ENCODE data around the gene AGER.

AGER gene

DNA sequence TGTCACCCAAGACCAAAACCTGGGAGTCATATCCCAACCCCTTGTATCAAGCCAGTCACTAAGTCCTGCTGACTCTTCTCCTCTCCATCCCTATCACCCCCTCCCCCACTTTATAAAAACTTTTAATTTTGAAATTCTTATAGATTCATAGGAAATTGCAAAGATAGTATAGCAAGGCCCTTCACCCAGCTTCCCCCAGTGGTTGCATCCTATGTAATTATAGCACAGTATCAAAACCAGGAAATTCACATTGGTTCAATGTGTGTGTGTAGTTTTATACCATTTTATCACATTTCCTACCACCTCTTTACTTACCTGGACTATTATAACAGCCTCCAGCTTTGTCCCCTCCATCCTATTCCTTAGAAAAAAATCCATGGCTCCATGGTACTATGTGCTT is 26.0 kb downstream of the AGER start:
- peaks cover 39% of the 10 kb centered on the region for H3K36me3 ChIP-seq (ENCODE audit: insufficient read depth, low read depth, low read length)
- H3K9me3 ChIP-seq (ENCODE audit: insufficient read depth, low read depth, low read length): no peaks in the 10 kb centered on the region
- H3K4me3 ChIP-seq (ENCODE audit: low read length): no peak overlapping the region
- peaks cover 2% of the 10 kb centered on the region; the same call in 1 of the 2 replicates for H3K27me3 ChIP-seq (ENCODE audit: insufficient read depth, low read length)
- H3K4me1 ChIP-seq (ENCODE audit: insufficient read depth, low read length): peaks cover 2% of the 10 kb centered on the region; the same call in 1 of the 2 replicates
- H3K9ac ChIP-seq (ENCODE audit: low read depth, low read length): no peak overlapping the region
- no peak overlapping the region for H3K27ac ChIP-seq (ENCODE audit: low read length)

DNA sequence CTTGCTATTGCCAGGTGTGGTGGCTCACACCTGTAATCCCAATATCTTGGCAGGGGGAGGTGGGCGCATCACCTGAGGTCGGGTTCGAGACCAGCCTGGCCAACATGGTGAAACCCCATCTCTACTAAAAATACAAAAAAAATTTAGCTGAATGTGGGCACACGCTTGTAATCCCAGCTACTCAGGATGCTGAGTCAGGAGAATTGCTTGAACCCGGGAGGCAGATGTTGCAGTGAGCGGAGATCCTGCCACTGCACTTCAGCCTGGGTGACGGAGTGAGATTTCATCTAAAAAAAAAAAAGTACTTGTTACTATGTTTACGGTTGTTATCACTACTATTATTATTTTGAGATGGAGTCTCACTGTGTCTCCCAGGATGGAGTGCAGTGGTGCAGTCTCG is 27.2 kb downstream of the AGER start:
- Histone ChIP-seq H3K9ac (ENCODE audit: low read depth, low read length) (no peak overlapping the region), H3K27ac (ENCODE audit: low read length) (no peak overlapping the region), H3K36me3 (ENCODE audit: insufficient read depth, low read depth, low read length) (peaks cover 32% of the 10 kb centered on the region), H3K9me3 (ENCODE audit: insufficient read depth, low read depth, low read length) (no peaks in the 10 kb centered on the region), H3K27me3 (ENCODE audit: insufficient read depth, low read length) (peaks cover 14% of the 10 kb centered on the region), H3K4me3 (ENCODE audit: low read length) (no peak overlapping the region), H3K4me1 (ENCODE audit: insufficient read depth, low read length) (peaks cover 13% of the 10 kb centered on the region; the same call in 1 of the 2 replicates)

DNA sequence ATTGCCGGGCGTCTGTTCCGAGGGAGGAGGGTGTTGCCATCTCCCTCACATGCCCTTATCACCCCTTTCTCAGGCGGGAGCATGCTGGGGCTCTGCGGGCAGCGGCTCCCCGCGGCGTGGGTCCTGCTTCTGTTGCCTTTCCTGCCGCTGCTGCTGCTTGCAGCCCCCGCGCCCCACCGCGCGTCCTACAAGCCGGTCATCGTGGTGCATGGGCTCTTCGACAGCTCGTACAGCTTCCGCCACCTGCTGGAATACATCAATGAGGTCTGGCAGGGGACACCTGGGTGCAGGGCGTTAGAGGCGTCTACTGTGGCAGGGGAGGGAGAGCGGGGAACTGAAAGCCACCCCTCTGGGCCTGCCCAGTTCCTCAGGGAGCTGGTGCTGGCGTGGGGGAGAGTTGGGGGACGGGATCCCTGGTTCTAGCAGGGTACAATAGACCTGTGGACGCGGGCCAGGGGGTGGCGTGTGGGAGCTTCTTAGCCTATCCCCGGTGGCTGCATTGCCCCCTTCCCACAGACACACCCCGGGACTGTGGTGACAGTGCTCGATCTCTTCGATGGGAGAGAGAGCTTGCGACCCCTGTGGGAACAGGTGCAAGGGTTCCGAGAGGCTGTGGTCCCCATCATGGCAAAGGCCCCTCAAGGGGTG is 29.4 kb downstream of the AGER start:
- H3K27ac ChIP-seq (ENCODE audit: low read length): no peak overlapping the region

DNA sequence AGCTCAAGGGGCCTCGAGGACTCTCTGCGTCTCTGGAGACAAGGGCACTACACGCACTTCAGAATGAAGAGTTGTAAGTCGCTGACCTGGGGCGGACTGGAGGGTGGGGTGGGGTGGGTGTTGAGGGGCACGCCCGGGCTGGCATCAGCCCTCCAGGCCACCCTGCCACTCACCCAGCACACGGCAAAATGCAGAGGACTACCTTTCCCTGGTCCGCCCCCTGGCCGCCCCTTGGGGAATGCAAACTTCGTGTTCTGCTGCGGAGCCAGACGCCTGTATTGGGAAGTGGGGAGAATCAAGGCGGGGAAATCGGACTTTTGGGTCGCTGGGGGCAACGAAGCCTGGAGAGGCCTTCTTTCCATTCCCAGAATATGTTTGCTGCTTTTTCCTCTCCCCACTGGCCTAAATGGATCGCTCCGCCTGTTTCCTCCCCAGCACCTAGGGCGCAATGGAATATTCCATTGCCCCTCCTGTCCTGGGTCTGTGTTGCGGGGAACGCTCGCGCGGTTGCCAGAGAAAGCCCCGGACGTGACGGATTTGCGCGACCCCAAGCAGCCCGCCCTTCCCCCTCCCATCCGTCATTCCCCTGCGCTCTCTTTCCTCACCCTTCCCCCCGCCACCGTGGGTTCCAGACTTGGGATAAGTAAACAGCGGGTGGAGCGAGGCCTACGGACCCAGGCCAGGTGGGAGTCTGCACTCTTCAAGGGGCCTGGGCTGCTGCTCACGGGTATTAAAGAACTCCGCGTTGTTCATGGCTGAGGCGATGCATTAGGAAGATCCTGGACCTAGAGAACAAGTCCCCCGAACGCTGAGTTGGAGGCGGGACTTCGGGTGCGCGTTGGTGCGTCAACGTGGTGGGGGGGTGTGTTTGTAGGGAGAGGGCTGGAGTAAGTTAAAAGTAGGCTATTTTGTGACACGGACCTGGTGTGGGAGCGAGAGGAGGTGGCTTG is 30.2 kb downstream of the AGER start, which contains the start of gene PPT2:
Gene PPT2 (plus strand): TSS at position 578 of the 950 bp plus-strand sequence. CDS start 454 bp downstream, outside the sequence.
- Histone ChIP-seq H3K4me1 (ENCODE audit: insufficient read depth, low read length) (peaks cover 18% of the 10 kb centered on the region), H3K4me3 (ENCODE audit: low read length) (peak within 1 kb of the TSS; percentile 94), H3K9me3 (ENCODE audit: insufficient read depth, low read depth, low read length) (no peaks in the 10 kb centered on the region), H3K27me3 (ENCODE audit: insufficient read depth, low read length) (peaks cover 35% of the 10 kb centered on the region), H3K9ac (ENCODE audit: low read depth, low read length) (peak within 1 kb of the TSS; percentile 92), H3K27ac (ENCODE audit: low read length) (peak within 1 kb of the TSS; percentile 2), H3K36me3 (ENCODE audit: insufficient read depth, low read depth, low read length) (peaks cover 30% of the 10 kb centered on the region)

More for the DNA sequence above, 29.4 kb downstream of the AGER start:
- no peaks in the 10 kb centered on the region for H3K9me3 ChIP-seq (ENCODE audit: insufficient read depth, low read depth, low read length)
- H3K9ac ChIP-seq (ENCODE audit: low read depth, low read length): peak overlapping the region; percentile 92; the same call in 1 of the 2 replicates
- H3K36me3 ChIP-seq (ENCODE audit: insufficient read depth, low read depth, low read length): peaks cover 32% of the 10 kb centered on the region
- H3K27me3 ChIP-seq (ENCODE audit: insufficient read depth, low read length): peaks cover 33% of the 10 kb centered on the region
- H3K4me3 ChIP-seq (ENCODE audit: low read length): peak overlapping the region; percentile 94
- H3K4me1 ChIP-seq (ENCODE audit: insufficient read depth, low read length): peaks cover 18% of the 10 kb centered on the region

DNA sequence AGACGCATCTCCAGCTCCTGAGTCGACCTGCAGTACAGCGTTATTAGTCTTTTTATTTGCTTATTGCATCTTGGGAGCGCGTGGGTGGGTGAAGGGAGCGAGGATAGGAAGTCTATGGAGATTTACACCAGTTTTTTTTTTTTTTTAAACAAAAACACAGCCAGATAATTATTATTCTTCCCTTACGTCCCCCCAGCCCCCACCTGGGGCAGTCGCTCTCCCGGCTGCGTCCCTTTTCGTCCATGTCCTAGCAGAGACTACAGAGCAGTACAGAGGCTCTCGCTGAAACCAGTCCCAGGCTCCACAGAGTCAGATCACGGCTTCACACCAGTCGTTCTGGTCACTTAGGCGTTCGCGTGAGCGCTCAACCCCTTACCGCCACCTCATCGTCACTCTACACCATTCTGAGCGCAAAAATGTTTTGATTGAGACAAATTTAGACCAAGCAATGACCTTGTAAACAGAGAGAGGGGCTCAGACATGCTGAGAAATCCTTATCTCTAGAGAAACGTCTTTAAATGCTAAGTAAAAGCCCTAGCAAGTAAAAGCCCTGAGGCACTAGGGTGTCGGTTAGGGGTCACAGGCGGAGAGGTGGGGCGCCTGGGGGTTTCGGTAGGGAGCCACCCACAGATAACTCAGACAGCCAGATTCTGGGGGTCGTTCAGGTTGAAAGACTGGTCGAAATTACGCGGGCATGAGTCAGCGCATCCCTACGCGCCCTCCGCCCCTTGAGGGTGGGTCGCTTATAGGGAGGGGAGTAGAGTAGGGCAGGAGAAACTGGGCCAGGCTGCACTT is 31.1 kb downstream of the AGER start:
- Histone ChIP-seq H3K36me3 (ENCODE audit: insufficient read depth, low read depth, low read length) (peaks cover 21% of the 10 kb centered on the region), H3K27me3 (ENCODE audit: insufficient read depth, low read length) (peaks cover 35% of the 10 kb centered on the region), H3K9me3 (ENCODE audit: insufficient read depth, low read depth, low read length) (no peaks in the 10 kb centered on the region), H3K27ac (ENCODE audit: low read length) (peak overlapping the region; percentile 2), H3K9ac (ENCODE audit: low read depth, low read length) (peak overlapping the region; percentile 92), H3K4me3 (ENCODE audit: low read length) (peak overlapping the region; percentile 94), H3K4me1 (ENCODE audit: insufficient read depth, low read length) (peaks cover 18% of the 10 kb centered on the region)

DNA sequence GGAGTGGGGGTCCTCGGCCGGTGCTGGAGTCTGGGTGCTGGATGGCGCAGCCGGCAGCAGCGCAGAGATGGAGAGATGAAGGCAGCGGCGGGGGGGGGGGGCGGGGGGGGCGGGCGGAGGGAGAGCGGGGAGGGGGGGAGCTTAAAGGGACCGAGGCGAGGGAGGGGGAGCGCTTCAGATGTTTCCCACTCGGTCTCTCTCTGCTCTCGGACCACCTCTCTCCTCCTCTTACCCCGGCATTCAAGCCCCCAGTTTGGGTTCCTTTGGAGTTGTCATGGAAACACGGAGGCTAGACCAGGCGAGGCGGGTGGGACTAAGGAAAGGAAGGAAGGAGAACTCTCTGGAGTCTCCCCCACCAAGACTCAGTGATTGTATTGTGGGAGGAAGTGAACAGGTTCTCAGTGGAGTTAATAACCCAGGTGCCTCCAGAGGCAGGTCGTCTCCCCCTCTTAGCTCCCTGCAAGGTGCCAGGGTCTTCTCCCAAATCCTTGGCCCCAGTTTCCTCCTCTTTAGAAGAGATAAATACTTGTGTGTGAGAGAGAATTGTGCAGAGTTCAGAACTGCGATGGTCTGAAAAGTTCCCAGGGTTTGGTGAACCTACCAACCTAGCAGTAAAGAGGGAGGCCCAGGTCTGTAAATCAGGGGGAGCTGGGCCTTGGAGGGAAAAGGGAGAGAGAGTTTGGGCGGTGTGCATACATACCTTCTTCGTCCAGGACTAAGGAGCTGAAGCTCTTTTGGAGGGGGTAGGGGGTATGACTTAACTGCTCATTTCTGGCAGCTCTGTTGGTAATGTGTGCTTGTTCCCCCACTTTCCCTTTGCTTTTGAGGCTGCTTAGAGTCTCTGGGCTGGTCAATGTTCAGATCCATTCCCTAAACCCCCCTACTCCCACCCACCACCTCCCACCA is 31.9 kb downstream of the AGER start, which contains the start of gene PRRT1:
Gene PRRT1 (minus strand): TSS at position 77 of the 906 bp plus-strand sequence. CDS start 112 bp downstream, outside the sequence.
- no peaks in the 10 kb centered on the region for H3K9me3 ChIP-seq (ENCODE audit: insufficient read depth, low read depth, low read length)
- H3K27me3 ChIP-seq (ENCODE audit: insufficient read depth, low read length): peaks cover 35% of the 10 kb centered on the region
- peak within 1 kb of the TSS; percentile 92; the same call in 1 of the 2 replicates for H3K9ac ChIP-seq (ENCODE audit: low read depth, low read length)
- H3K27ac ChIP-seq (ENCODE audit: low read length): no peak within 1 kb of the TSS
- peaks cover 14% of the 10 kb centered on the region for H3K36me3 ChIP-seq (ENCODE audit: insufficient read depth, low read depth, low read length)
- peaks cover 18% of the 10 kb centered on the region for H3K4me1 ChIP-seq (ENCODE audit: insufficient read depth, low read length)
- H3K4me3 ChIP-seq (ENCODE audit: low read length): peak within 1 kb of the TSS; percentile 94

DNA sequence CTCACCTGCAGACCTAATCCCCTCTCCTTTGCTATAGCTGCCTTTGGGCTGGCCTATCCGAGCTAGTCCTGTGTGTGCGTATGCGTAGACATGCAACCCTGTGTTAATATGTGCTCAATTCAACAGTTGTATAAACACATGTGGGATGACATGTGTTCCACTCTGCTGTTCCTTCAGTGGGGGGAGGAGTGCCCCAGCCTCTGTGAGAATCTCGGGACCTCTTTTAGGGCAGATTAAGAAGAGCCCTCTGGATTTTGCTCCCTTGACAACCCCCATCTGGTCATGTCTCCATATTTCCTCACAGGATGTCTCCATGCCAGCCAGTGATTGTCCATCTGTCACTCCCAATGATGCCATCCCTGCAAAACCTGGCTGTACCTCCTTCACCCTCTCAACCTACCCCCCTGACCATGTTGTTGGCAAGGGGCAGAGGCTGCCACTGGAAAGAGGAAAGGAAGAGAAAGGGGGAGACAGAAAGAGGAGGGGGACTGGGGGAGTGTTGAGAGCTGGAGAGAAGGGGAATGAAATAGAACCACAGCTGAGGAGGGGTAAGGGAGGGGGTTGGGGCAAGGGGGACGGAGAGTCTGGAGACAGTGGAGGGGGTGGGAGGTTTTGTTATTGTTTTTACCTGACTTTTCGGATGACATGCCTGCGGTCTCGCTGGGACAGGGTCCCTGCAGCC is 32.7 kb downstream of the AGER start:
- Histone ChIP-seq H3K27ac (ENCODE audit: low read length) (no peak overlapping the region), H3K9me3 (ENCODE audit: insufficient read depth, low read depth, low read length) (no peaks in the 10 kb centered on the region), H3K36me3 (ENCODE audit: insufficient read depth, low read depth, low read length) (peaks cover 6% of the 10 kb centered on the region), H3K4me3 (ENCODE audit: low read length) (peak overlapping the region; percentile 61; the same call in 1 of the 2 replicates), H3K27me3 (ENCODE audit: insufficient read depth, low read length) (peaks cover 35% of the 10 kb centered on the region), H3K9ac (ENCODE audit: low read depth, low read length) (no peak overlapping the region), H3K4me1 (ENCODE audit: insufficient read depth, low read length) (peaks cover 21% of the 10 kb centered on the region)

DNA sequence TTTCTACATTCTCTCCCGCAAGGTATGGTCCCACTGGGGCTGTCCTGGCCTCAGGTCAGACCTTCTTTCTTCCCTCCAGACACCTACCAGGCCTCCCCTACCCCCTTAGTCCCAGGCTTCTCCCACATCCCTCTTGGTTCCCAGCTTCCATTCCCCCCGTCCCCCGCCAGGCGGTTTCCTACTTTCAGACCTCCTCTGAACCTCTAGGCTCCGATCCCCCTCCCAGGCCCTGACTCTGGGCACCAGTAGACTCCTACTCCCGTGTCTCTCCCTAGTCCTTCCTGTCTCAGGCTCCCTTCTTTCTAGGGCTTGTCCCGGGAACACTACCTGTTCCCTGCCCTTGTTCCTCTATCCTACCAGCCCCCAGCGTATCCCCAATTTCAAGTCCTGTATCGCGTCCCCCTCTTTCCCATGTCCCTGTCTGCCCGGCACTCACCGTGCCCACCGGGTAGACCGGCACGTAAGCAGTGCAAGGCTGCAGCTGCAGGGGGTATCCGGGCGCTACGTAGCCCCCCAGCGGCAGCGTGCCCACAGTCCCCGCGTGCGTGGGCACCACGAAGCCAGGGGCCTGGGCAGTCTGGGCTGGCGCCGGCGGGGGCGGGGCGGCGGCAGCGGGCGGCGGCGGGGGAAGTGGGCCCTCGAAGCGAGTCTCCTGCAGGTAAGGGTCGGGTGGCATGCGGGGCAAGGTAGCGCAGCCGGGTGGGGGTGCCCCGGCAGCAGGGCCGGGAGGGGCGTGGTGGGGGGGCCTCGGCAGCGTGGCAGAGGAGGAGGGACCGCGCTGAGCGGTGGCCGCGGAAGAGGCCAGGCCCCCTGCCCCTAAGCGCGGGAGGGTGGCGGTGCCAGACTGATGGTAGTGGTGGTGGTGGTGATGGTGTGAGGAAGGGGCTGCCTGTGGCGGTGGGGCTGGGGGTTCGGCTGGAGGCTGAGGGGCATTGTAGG is 33.9 kb downstream of the AGER start:
- H3K27ac ChIP-seq (ENCODE audit: low read length): no peak overlapping the region
- H3K27me3 ChIP-seq (ENCODE audit: insufficient read depth, low read length): peaks cover 35% of the 10 kb centered on the region
- no peaks in the 10 kb centered on the region for H3K36me3 ChIP-seq (ENCODE audit: insufficient read depth, low read depth, low read length)
- H3K4me3 ChIP-seq (ENCODE audit: low read length): peak overlapping the region; percentile 61; the same call in 1 of the 2 replicates
- H3K9ac ChIP-seq (ENCODE audit: low read depth, low read length): no peak overlapping the region
- no peaks in the 10 kb centered on the region for H3K9me3 ChIP-seq (ENCODE audit: insufficient read depth, low read depth, low read length)
- H3K4me1 ChIP-seq (ENCODE audit: insufficient read depth, low read length): peaks cover 29% of the 10 kb centered on the region

DNA sequence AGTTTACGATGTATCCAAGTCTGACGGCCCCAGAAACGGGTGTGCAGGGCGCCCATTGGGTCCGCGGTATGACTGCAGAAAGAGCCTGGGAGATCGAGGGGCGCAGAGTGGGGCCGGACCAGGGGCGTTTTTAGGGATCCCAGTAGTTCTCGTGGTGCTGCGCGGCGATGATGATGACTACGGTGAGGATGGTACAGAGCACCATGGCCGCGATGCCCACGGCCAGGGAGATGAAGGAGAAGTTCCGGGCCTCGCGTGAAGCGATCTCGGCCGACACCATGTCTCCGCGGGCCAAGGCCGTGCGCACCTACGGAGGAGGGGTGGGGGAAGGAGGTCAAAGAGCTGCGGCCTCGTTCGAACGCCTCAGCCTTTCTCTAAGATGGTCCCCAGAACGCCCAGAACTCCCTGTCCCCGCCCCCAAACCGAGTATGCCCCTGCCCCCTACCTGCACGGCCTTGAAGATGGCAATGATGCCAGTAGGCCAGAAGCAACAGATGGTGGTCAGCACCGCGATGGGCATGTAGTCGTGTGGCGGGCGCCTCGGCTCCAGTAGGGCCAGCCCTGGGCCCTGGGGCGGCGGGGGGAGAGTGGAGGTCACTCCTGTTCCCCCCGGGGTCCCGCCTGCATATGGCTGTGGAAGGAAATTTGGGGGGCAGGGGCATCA is 34.8 kb downstream of the AGER start:
- H3K27me3 ChIP-seq (ENCODE audit: insufficient read depth, low read length): peaks cover 35% of the 10 kb centered on the region
- H3K4me3 ChIP-seq (ENCODE audit: low read length): no peak overlapping the region
- H3K36me3 ChIP-seq (ENCODE audit: insufficient read depth, low read depth, low read length): no peaks in the 10 kb centered on the region
- peaks cover 29% of the 10 kb centered on the region for H3K4me1 ChIP-seq (ENCODE audit: insufficient read depth, low read length)
- no peak overlapping the region for H3K27ac ChIP-seq (ENCODE audit: low read length)
- H3K9ac ChIP-seq (ENCODE audit: low read depth, low read length): no peak overlapping the region
- no peaks in the 10 kb centered on the region for H3K9me3 ChIP-seq (ENCODE audit: insufficient read depth, low read depth, low read length)

All from iPS-20b (cell line).